Mucosa of gallbladder (tissue), 1 donor: ENCODE data around the gene LAMB2. TPM values are rescaled to one million over a fixed set of nuclear protein-coding genes. Genes with fewer than 3 reads are reported as not detected.

Experiments
- DNase-seq: peaks from one replicate; pipeline ENCODE4 v3.0.0-alpha.2; 2020; ENCODE audit warnings: low spot score
- total RNA-seq: library from RNA; stranded (reverse); gene quantifications from one replicate; pipeline ENCODE4 v1.2.1, GENCODE V29; 2021
- donor health status: DM: no; HTN: no; CAD: no.

Gene LAMB2
- total RNA-seq, 1 donor from 2014 or later: 733 TPM

DNA sequence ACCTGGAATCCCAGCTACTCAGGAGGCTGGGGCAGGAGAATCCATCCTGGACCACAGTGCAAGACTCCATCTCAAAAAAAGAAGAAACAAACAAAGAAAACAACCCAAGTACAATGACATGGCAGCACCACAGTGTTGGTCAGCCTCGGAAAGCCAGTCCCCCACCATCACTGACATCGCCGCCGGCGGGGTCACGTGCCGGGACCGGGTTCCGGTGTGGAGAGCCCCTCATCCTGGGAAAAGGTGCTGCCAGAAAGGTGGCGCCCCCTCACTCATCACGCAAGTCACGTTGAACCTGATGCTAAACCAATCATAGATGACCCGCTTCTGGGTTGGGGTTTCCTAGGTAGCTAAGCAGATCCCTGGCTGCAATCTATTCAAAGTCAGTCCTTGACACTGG lies 56.7 kb downstream of the LAMB2 start:
- DNase-seq: no peak

Other genes with a start within 250 kb of the LAMB2 start
- gene SLC25A20, start 234.2 kb downstream of the LAMB2 start, total RNA-seq: 24.4 TPM
- gene ARIH2, start 214.2 kb downstream of the LAMB2 start, total RNA-seq: 76.7 TPM
- gene P4HTM, start 142.8 kb downstream of the LAMB2 start, total RNA-seq: 104 TPM
- 283 TPM for gene WDR6, start 125.7 kb downstream of the LAMB2 start, total RNA-seq
- gene DALRD3, start 114.5 kb downstream of the LAMB2 start, total RNA-seq: 37.1 TPM
- gene NDUFAF3, start 110.9 kb downstream of the LAMB2 start, total RNA-seq: 83.3 TPM
- 136 TPM for gene IMPDH2, start 103.7 kb downstream of the LAMB2 start, total RNA-seq
- gene QRICH1, start 39.0 kb downstream of the LAMB2 start, total RNA-seq: 83.9 TPM
- gene QARS1, start 28.3 kb downstream of the LAMB2 start, total RNA-seq: 207 TPM
- 85.6 TPM for gene USP19, start 12.2 kb downstream of the LAMB2 start, total RNA-seq
- 21.6 TPM for gene CCDC71, start 33.3 kb upstream of the LAMB2 start, total RNA-seq
- gene KLHDC8B, start 38.5 kb upstream of the LAMB2 start, total RNA-seq: 35.1 TPM
- gene C3orf62, start 144.2 kb upstream of the LAMB2 start, total RNA-seq: 5.0 TPM
- gene USP4, start 207.0 kb upstream of the LAMB2 start, total RNA-seq: 60.5 TPM
- 296 TPM for gene GPX1, start 225.3 kb upstream of the LAMB2 start, total RNA-seq